ENCODE data around the gene NIBAN1.

DNA sequence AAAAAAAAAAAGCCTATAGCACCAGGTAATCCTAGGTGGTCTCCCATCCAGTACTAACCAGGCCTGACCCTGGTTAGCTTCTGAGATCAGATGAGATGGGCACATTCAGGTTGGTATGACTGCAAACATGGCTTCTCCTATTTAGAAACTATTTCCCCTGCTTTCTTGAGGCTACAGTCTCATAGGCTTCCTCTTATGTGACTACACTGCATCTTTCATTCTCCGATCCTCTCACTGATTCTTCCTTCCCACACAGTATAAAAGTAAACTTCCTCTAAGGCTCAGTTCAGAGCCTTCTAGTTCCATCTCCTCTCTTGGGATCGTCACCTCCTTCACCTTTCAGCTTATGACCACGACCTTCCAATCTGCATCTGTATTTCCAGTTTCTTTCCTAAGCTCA, 40.6 kb upstream of the NIBAN1 start:
- TF ChIP-seq, protein P1, sequence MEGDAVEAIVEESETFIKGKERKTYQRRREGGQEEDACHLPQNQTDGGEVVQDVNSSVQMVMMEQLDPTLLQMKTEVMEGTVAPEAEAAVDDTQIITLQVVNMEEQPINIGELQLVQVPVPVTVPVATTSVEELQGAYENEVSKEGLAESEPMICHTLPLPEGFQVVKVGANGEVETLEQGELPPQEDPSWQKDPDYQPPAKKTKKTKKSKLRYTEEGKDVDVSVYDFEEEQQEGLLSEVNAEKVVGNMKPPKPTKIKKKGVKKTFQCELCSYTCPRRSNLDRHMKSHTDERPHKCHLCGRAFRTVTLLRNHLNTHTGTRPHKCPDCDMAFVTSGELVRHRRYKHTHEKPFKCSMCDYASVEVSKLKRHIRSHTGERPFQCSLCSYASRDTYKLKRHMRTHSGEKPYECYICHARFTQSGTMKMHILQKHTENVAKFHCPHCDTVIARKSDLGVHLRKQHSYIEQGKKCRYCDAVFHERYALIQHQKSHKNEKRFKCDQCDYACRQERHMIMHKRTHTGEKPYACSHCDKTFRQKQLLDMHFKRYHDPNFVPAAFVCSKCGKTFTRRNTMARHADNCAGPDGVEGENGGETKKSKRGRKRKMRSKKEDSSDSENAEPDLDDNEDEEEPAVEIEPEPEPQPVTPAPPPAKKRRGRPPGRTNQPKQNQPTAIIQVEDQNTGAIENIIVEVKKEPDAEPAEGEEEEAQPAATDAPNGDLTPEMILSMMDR (conservative IDR thresholded peaks at IDR 0.05; ENCODE audit: low read length) = no peak
- TF ChIP-seq EZH2phosphoT487 (IDR thresholded peaks at IDR 0.05; ENCODE audit: borderline replicate concordance) = no peak

All from Loucy (cell line).